ACC112 (cell line): ENCODE results near the gene KCNQ1OT1.

Experiments used
- H2AFZ ChIP-seq: fragments of 200-600 bp; sonication (generic); one replicate; pipeline ENCODE4 v1.6.0; 2017; ENCODE audit warnings: antibody characterized with exemption, low read length; ENCODE audit not compliant: unreplicated experiment
- H3K27ac ChIP-seq: fragments of 200-600 bp; sonication (generic); 2 replicates; pipeline ENCODE4 v1.5.1; 2014; ENCODE audit warnings: low read depth, mild to moderate bottlenecking, antibody characterized with exemption, low read length, moderate library complexity
- H3K27me3 ChIP-seq: fragments of 200-600 bp; sonication (generic); 2 replicates; pipeline ENCODE4 v1.6.1; 2014; ENCODE audit warnings: mild to moderate bottlenecking, antibody characterized with exemption, low read length, moderate library complexity, mixed read lengths; ENCODE audit not compliant: insufficient read depth
- H3K36me3 ChIP-seq: fragments of 200-600 bp; sonication (generic); 2 replicates; pipeline ENCODE4 v1.6.1; 2016; ENCODE audit warnings: mild to moderate bottlenecking, antibody characterized with exemption, low read length, moderate library complexity, mixed read lengths; ENCODE audit not compliant: insufficient read depth
- H3K4me1 ChIP-seq: fragments of 200-600 bp; sonication (generic); one replicate; pipeline ENCODE4 v1.6.1; 2016; ENCODE audit warnings: low read length, mixed read lengths; ENCODE audit not compliant: insufficient read depth, unreplicated experiment, control insufficient read depth
- H3K4me3 ChIP-seq: fragments of 200-600 bp; sonication (generic); 2 replicates; pipeline ENCODE4 v1.5.1; 2014; ENCODE audit warnings: mild to moderate bottlenecking, low read depth, low read length
- H3K79me2 ChIP-seq: fragments of 200-600 bp; sonication (generic); one replicate; pipeline ENCODE4 v1.6.0; 2016; ENCODE audit warnings: low read length; ENCODE audit not compliant: control insufficient read depth, unreplicated experiment, insufficient read depth

Gene KCNQ1OT1

DNA sequence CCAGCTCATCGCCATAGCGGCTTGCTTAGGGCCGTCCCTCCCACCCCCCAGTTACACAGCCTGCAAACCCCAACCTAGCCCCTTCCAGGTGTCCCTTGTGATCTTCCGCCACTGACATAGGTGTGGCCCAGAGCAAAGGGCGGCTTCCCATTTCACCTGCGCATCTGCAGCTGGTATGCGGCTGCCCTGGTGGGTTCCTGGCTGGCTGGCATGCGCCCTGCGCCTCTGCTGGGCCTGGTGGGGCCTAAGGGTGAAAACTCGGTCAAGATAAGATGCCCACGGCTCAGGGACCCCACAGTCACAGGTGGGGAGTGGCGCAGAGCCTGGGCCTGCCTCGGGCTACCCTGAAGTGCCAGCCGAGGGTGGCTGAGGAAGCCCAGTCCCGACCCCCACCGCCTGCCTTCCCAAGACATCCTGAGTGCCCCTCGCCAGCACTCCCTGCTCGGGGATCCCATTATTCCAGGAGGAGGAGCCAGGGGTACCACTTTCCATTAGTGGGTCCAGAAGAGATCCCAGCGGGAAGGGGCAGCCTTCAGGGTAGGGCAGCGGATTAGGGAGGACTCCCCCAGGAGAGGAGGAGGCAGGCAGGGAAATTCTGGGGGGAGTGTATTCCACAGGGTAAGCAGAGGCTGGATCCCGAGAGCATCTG, 36.9 kb upstream of the KCNQ1OT1 start:
- Histone ChIP-seq H3K4me1 (peaks cover 35% of the 10 kb centered on the region), H3K4me3 (no peak overlapping the region), H3K79me2 (no peaks in the 10 kb centered on the region), H2AFZ (no peak overlapping the region), H3K36me3 (no peaks in the 10 kb centered on the region), H3K27me3 (no peaks in the 10 kb centered on the region), H3K27ac (no peak overlapping the region)

DNA sequence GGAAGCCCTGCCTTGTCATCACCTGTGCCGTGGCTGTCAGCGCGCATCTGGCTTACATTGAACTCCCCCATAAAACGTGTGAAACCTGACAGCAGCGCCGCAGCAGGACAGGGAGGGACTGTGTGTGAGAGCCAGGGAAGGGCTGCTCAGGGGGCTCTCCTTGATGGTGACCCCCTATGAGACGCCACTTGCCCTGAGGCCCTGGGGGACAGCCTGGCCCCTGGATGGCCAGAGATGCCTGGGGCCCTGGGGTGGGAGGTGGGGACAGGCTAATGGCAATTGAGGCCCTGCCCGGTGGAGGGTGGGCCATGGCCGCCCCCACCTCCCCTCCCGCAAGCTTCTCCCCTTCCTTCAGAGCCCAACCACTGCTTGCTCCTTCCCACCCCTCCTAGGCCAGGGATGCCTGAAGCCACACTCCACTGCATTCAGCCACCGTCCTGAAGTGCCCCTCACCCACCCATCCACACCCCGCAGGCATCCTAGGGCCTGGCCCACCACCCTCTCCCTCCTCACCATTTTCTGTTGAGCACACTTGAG, 35.3 kb upstream of the KCNQ1OT1 start:
- Histone ChIP-seq H3K4me3 (no peak overlapping the region), H3K27ac (no peak overlapping the region), H3K27me3 (no peaks in the 10 kb centered on the region), H3K79me2 (no peaks in the 10 kb centered on the region), H3K36me3 (no peaks in the 10 kb centered on the region), H3K4me1 (peaks cover 27% of the 10 kb centered on the region), H2AFZ (no peak overlapping the region)

DNA sequence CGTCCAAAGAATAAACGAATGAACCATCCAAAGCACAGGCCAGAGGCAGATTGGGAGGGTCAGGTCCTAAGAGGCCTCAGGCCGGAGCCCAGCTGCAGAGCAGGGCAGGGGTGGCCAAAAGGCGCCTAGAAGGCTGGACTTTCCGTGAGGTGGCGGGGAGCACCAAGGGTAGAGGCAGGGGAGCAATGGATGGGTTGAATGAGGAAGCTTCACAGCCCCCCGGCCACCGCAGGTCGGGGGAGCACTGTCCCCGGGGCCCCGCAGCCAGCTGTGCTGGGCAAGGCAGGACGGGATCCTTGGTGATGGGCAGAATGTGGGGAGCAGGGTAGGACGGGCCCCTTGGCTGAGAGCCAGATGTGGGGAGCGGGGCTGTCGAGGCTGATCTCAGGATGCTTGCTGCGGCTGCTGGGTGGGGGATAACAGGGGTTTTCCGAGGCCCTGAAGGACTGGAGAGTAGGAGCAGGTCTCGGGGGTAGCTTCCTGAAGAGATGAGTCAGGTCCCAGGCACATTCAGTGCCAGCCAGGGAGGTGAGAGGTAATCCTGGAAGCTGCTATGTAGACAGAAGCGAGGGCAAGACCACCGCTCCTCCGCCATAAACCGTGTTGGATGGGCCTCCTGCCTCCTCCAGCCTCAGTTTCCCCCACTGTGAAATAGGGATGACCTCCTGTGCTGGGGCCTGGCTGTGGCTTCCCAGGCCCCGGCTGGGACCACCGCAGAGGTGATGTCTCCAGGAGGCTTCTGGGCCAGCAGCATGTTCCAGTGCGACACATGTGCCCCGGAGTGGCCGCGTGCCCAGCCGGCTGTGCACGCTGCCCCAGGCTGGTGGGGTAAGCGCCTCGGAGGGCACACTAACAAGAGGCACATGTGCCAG, 34.6 kb upstream of the KCNQ1OT1 start:
- Histone ChIP-seq H3K36me3 (no peaks in the 10 kb centered on the region), H3K4me3 (no peak overlapping the region), H2AFZ (no peak overlapping the region), H3K79me2 (no peaks in the 10 kb centered on the region), H3K27me3 (no peaks in the 10 kb centered on the region), H3K27ac (no peak overlapping the region), H3K4me1 (peaks cover 27% of the 10 kb centered on the region)

DNA sequence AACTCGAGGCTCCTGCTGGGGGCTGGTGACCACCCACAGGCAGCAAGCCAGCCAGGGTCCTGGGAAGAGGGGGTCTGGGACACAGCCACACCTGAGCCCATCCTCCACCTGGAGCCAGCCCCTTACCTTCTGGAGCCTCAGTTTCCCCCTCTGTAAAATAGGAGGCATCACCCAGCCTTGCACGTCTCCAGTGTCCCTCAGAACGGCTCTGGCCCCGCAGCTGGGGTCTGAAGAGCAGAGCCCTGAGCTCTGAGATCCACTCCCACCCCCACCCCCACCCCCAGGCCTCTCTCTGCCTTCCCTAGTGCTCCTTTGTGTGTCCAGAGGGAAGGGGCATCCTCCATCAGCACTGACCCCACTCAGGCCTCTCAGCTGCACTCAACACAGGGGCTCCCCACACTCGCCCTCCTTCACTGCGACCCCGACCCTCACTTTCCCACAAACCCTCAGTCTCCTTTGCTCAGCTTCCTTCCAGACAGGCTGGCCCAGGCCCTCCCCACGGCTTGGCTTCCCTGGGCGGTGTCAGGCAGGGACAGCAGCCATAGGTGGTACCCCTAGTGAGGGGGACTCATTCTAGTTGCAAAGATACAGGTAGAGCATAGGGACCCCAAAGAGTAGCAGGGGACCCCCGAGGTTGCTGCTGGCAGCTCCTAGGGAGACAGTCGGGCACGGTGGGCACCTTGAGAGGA, 33.3 kb upstream of the KCNQ1OT1 start:
- no peak overlapping the region for H3K27ac ChIP-seq

DNA sequence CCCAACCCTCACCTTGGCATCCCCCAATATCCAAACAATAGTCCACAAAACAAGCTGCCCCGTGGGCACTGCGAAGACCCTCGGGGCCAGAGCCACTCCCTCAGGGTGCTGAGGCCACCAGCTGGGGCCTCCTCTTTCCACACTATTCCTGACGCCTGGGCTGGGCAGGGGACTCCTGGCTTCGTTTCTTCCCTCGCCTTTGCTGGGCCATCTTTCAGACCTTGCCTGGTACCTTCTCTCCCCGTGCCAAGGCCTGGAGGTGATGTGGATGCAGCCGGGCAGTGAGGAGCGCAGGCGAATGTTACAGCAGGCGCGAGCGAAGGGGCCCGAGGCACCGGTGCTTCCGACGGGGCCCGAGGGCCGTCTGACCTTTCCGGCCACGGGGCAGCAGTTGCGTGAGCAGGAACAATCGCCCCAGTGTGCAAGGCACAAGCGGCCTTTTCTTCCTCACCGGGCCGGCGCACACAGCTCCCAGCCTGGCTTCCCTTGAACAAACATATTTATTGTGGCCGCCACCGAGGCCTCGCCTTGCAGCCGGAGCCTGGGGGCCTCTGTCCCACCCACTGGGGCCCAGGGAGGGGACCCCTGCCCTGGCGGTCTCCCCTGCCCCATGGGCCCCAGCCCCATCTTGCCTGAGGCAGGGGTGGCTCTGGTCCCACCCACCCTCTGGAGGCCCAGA, 32.6 kb upstream of the KCNQ1OT1 start:
- H3K36me3 ChIP-seq = no peaks in the 10 kb centered on the region
- no peak overlapping the region for H3K27ac ChIP-seq
- H3K4me1 ChIP-seq = peaks cover 19% of the 10 kb centered on the region

More for the DNA sequence above, 33.3 kb upstream of the KCNQ1OT1 start:
- Histone ChIP-seq H3K36me3 (no peaks in the 10 kb centered on the region), H3K27me3 (no peaks in the 10 kb centered on the region), H3K4me3 (no peak overlapping the region), H3K4me1 (peaks cover 26% of the 10 kb centered on the region), H2AFZ (no peak overlapping the region), H3K79me2 (no peaks in the 10 kb centered on the region)

DNA sequence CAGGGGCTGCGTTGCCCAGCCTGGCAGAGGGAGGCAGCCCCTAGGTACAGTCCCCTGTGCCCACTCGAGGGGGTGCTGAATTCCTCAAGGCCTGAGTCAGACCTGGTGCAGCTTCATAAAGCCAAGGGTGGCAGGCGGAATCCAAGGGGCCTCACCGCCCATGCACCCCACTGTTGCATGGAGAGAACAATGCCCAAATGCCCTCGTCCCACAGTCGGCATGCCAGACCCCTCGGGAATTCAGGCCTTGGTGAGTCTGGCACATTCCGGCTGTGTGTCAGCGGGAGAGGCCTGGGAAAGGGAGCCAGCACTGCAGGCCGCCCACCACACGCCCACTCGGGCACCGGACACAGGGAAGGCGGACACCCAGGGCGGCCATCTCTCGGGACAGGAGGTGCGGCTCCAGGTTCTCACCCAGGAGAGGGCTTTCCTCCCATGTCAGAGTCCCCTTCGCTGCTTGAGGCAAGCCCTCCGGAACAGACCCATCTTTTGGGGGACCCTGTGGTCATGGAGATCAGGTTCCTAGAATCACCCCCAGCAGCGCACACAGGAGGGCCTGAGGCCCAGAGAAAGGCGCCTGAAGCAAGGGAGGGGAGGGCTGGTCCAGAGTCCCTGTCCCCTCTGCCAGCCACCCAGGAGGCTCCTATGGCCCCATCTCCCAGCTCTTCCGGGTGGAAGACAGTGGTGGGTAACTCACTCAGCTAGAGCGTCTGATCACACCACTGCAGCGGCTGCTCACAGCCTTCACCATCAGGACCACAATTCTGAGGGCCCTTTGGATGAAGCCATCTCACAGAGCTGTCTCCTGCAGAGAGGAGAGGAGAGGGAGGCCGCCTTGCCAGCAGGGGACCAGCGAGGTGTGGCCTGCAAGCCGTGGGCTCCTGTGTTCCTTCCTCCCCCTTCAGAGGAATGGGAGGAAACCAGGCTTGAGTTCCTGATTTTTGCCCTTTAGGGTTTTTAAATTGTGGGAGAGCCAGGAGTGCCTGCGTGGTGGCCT, 31.6 kb upstream of the KCNQ1OT1 start:
- Histone ChIP-seq H2AFZ (no peak overlapping the region), H3K27me3 (0 out of 2 replicates have a peak, but pooled peaks cover 3% of the 10 kb centered on the region), H3K36me3 (no peaks in the 10 kb centered on the region), H3K27ac (no peak overlapping the region), H3K4me3 (no peak overlapping the region), H3K79me2 (no peaks in the 10 kb centered on the region), H3K4me1 (peaks cover 16% of the 10 kb centered on the region)

More for the DNA sequence above, 32.6 kb upstream of the KCNQ1OT1 start:
- Histone ChIP-seq H3K27me3 (no peaks in the 10 kb centered on the region), H2AFZ (no peak overlapping the region), H3K79me2 (no peaks in the 10 kb centered on the region), H3K4me3 (no peak overlapping the region)

DNA sequence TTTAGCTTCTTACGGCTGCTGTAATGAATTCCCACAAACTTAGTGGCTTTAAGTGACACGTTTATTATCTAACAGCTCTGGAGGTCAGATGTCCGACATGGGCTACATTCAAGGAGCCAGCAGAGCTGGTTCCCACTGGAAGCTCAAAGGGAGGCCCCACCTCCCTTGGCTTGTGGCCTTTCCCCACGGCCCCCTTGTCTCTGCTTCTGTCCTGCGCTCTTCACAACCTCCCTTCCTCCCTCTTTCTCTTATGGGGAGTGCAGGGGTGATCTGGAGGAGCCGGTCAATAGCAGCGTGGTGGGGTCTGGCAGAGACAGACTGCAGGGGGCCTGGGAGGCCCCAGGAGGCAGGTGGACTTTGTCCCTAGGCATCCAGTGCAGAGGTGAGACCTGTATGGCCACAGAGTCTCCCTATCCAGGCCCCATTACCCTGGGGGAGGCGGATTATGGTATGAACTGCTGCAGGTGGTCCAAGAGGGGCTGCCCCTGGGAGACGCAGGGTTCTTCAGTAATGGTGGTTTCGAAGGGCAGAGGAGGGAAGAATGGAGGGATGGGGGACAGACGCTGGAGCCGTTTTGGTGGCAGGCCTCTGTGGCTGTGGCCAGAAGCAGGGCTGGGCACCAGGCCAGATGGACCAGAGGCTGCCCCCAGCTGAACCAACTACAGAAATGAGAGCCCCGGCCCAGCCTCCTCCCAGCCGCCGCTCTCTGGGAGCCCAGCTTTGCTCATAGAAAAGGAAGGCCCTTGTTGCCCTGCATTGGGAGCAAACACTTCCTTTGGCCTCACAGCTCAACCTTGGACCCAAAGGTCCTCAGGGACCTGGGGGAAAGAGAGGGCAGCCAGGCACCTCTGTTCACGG, 30.7 kb upstream of the KCNQ1OT1 start:
- Histone ChIP-seq H2AFZ (no peak overlapping the region), H3K79me2 (no peaks in the 10 kb centered on the region), H3K4me3 (no peak overlapping the region), H3K4me1 (peaks cover 24% of the 10 kb centered on the region), H3K36me3 (no peaks in the 10 kb centered on the region), H3K27me3 (0 out of 2 replicates have a peak, but pooled peaks cover 3% of the 10 kb centered on the region), H3K27ac (no peak overlapping the region)

DNA sequence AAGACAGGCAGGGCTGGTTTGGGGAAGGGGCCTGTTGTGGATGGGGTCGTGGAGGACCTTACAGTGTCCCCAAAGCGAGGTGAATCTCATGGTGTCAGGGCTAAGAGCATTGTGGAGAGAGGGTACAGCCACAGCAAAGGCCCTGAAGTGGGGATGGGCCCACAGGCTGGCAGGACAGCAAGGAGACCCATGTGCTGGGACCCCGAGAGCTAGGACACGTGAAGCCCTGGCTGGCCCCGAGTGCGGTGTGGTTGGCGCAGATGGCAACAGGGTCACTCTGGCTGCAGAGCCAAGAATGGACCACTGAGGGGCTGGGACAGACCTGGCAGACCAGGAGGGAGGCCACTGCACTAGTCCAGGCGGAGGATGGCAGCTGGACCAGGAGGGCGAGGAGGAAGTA, 30.0 kb upstream of the KCNQ1OT1 start:
- Histone ChIP-seq H2AFZ (no peak overlapping the region), H3K36me3 (no peaks in the 10 kb centered on the region), H3K27me3 (0 out of 2 replicates have a peak, but pooled peaks cover 6% of the 10 kb centered on the region), H3K4me1 (peaks cover 28% of the 10 kb centered on the region), H3K4me3 (no peak overlapping the region), H3K27ac (no peak overlapping the region), H3K79me2 (no peaks in the 10 kb centered on the region)
